HG03378 (cell line): ENCODE results near the gene HNRNPM.

ENCODE experiments used
- ATAC-seq: cut with Tn5 transposase; IDR thresholded peaks from one replicate; pipeline ENCODE4 v1.9.1; 2021; ENCODE audit warnings: mild to moderate bottlenecking, moderate library complexity; ENCODE audit not compliant: unreplicated experiment

Gene HNRNPM

DNA sequence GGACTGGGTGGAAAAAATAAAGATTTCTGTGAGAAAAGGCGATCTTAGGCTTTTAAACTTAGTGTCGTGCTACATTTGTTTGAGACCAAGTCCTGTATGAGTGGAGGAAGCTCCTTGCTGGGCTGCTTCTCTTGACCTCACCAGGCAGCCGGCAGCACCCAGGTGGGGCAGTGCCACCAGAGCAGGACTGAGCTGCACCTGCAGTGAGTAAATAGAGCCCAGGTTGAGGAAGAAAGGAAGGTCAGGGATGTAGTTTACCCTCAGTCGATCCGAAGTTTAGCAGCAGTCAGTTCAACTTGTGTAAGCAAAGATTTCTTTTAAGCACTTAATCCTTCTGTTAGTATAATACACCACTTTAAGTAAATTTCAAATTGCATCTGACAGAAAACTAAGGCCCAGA lies 13.6 kb downstream of the HNRNPM start:
- no peak for ATAC-seq

DNA sequence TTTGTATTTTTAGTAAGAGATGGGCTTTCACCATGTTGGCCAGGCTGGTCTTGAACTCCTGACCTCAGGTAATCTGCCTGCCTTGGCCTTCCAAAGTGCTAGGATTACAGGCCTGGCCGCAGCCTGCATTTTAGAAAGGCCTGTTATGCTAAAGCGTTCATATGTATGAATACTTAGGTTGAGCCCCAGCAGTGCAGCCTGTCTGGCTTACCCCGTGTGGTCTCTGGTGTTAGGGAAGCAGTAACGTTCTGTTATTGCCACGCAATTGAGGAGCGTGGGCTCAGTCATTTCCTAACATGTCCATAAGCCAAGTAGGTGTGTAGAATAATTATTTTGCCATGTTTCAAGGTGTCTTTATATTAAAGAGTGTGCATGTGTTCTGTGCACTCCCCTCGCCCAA lies 14.3 kb downstream of the HNRNPM start:
- no peak for ATAC-seq

DNA sequence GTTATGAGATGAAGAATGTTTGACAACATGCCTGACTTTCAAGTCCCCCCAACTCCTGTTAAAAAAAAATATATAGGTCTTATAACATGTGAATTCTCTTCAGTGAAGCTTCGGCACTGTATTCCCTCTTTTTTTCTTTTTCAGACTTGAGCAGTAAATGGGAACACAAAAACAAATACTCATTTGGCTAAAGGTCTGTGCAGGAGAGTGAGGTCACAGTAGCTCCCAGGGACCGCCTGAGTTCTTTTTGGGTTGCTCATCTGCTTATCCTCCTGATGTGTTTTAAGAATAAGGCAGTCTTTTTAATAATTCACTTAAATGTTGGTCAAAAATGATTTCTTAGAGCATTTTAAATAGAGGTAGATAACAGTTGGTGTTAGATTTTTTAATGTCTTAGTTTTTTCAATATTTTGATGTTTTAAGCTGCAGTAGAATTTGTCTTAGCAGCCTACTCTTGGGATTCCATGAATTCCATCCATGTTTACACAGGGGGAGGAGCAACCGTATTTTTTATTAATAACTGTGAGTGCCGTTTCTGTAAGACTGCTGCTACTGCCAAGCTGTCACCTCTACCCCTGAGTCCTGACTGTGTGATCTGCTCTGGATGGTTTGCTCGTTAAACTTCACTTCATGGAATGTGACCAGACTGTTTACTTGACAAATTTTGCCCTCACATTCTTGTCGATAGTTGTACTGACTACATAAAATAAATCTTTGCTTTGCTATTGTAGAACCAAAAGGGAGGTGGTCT lies 14.9 kb downstream of the HNRNPM start:
- no peak for ATAC-seq

DNA sequence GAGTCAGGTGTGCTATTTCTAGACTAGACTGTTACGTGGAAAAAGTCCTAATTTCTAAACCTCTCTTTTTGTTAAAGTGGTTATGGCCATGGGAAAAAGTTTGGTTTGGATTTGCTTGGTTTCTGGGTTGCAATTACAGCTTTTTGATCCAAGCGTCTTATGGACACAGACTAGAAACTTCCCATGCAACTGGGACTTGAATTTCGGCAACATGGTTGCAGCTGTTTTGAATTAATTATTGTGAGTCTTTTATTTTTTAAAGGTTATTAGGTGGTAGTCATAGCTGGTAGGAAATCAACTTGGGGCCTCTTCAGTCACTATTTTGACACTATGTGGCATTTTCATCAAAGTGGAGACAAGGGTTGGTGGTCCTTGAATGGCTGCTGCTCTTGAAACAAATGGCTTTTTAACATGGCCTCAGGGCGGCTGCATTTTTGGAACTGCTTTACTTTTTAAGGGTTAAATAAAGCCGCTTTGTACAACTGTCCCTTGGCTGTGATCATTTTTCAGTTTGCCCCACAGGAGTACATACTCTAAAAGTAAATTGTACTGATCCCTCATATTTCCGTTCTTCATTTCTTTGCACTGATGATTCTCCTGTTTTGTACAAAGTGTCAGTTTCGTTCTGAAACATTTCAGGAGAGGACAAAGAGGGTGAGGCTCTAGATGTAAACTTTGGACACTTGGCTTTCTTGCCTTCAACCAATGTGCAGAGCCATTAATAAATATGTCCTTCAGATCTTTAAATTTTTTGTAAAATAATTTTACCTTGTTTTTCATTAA lies 15.9 kb downstream of the HNRNPM start:
- no peak for ATAC-seq

DNA sequence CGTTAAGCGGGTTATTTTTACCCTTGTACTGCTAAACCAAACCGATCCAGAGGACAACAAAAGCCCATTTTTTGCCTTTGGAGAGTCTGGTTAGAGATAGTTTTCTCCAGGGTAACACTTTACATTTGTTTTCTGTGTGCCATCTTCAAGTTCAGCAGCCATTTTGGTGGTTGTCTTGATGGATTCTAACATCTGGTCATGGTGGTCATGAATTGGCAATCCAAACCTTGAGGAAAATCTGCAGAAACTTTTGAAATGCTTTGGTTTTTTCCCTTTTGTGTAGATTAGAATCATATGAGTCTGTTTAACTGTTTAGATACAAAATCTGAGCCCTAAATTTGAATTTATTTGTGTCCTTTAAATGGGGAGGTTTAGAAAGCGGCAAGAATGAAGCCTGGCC lies 16.6 kb downstream of the HNRNPM start:
- ATAC-seq: no peak

DNA sequence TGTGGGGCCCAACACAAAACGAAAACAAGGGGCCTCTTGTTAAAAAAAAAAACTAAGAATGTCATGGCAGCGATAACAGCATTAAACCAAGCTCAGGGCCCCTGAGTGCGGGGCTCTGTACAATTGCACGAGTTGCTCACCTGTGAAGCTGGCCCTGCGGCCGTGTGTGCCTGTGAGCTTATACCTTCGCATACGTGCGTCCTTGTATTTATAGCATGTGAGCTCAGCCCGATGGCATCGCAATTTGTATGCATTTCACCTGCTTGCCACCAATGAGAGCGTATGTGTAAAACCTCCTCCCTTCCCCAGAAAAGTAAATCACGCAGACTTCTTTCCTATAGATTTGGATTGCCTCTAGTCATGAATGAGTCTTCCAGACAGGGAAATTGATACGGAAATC lies 17.1 kb downstream of the HNRNPM start:
- no peak for ATAC-seq

DNA sequence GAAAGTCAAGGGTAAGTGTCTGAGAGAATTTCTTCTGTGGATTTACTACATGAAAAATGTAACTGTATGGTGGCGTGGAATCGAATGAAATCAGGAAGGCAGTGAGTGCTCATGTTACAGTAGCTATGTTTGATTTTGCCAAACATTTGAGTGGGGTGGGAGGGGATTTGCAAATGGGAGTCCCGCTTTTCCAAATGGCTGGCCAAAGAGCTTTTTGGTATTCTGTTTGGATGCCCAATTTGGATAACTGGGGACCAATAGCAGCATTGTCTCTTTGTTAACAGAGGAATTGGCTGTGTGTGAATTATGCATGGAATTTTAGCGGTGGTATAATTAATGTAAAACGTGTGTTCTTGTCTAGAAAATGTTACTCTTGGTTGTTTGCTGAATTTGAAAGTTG lies 17.8 kb downstream of the HNRNPM start:
- ATAC-seq: no peak

DNA sequence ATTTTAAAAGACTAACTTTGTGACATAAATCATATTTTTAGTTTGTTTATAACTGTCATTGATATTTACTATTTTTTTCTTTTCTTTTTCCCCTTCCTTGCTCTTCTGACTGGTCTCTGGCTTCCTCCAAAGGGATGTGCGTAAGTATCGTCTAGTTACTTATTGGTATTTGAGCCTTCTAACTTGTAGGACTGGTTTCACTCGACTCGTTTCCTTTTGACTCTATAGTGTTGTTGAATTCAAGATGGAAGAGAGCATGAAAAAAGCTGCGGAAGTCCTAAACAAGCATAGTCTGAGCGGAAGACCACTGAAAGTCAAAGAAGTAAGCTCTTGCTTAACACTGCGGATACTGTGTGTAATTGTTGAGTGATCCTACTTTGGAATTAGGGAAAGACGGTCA lies 18.6 kb downstream of the HNRNPM start:
- no peak for ATAC-seq

DNA sequence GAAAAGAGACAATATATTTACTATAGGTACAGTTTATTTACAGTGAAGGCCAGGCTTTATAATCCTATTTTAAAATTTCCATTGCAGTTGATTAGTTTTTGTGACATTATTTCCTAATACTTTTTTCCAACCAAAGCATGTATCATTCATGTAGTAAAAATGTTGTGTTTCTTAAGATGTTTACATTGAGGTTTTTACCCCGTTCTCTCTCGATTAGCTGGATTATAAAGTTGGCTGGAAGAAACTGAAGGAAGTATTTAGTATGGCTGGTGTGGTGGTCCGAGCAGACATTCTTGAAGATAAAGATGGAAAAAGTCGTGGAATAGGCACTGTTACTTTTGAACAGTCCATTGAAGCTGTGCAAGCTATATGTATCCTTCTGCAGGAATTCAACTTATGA lies 21.2 kb downstream of the HNRNPM start:
- ATAC-seq: no peak

DNA sequence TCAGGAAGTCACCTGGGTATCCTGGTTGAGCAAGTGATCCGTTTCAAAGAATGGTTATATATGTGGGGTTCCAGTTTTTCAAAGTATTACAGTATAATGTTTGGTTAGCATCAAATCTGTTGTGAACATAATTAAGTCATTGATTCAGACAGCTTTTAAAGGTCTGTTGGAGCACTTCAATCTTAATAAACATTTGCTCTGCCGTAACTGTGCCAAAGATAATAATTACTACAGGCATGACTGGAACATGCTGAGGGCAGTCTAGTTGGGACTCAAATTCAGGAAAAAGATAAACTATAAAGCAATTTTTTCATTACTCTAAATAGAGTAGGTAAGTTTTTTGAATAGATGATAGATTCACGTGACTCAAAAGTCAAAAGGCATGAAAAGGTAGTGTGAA lies 23.3 kb downstream of the HNRNPM start:
- no peak for ATAC-seq

DNA sequence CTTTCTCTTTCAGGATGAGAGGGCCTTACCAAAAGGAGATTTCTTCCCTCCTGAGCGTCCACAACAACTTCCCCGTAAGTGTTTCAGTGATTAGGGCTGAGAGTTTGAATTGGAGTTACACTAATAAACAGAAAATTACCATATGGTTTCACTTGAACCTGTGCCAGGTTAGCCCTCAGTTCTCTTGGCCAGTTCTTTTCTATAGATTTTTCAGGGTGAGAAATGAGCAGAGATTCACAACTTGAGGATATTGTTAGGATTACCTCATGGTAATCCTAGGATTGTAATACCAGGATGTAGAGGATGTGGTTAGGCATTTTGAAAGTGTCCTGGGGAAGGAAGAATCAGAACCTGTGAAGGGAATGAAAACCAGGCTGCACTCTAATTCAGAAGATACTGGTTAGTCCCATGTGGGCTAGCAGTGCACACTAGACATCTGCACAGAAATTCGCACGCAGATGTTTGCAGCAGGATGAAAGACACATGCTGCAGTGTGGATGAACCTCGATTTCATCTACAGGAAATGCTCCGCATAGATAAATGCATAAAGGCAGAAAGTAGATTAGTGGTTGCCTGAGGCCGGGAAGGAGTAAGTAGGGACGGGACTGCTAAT lies 24.1 kb downstream of the HNRNPM start:
- ATAC-seq: no peak

DNA sequence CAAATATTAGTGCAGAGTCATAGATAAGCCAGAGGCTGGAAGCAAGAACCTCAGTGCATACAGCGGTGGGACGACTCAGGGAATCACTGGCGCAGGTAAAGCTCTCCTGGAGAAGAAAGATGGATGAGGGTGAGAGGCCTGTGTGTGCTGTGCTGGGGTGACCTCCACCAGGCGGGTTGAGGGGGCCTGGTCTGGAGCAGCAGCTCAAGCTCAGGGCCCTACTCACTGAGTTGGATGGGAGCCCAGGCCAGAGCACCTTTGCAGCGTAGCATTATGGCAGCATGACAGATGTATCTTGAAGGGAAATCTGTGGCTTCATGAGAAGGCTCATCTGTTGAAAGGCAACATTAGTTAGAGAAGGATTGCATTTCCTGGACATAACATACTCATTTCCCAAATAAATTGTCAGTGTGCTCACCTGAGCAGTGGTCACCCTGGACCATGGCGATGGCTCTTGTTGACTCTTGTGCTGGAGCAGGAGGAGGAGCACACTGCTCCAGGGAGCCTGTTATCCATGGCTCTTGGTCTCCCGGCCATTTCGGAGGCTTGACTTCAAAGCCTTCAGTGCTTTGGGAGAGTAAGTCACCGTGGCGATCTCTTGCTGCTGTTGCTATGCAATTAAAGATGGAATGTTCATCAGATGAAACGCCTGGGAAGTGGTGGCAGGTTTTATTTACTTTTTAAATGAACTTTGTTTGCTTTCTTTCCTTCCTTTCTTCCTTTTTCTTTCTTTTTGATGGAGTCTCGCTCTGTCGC lies 25.0 kb downstream of the HNRNPM start:
- ATAC-seq: no peak

DNA sequence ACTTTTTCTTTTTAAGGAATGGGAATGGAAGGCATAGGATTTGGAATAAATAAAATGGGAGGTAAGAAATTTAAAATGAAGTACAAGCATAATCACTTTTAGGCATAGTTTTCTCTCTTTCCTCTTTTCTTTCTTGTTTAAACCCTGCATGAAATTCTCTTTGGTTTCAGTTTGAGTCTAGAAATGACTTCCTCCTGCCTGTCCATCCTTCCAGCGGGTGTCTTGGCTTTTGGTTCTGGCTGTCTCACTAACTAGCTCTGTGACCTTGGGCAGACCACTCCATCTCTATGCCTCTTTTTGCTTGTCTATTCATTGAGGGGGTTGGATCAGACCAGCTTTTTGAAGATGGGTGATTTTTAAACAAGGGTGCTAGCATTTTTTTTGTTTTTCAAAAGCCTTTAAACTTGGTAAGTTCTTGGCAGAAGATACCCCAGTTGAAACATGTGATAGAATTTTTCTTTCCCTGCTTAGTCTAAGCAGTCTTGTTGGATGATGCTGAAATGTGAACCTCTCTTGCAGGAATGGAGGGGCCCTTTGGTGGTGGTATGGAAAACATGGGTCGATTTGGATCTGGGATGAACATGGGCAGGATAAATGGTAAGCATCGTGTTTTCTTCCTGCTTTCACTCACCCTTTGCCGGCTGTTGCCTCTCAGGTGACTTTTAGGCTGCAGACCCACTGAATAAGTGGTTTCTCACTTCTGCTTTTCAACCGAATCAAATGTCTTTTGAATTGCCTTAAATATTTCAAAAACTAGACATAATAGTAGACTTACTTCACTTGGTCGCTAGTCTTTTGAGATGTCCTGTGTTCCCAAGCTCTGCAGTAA lies 29.1 kb downstream of the HNRNPM start:
- ATAC-seq: no peak

DNA sequence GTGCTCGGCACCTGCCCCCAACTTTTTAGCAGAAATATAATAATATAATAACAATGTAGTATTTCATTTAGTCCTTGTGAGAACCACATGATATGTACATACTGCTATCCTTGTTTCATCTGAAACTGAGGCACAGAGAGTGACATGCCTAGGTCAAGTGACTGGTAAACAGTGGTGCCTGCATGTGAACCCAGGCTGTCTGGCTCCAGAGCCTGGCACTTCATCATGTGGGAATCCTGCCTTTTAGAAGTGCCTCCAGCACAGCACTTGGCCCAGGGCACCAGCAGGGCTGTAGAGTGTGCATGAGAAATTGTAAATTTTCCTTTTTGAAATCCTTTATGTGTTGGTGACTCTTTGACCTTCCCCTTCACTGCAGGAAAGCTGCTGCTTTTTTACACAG lies 30.2 kb downstream of the HNRNPM start:
- ATAC-seq: no peak

DNA sequence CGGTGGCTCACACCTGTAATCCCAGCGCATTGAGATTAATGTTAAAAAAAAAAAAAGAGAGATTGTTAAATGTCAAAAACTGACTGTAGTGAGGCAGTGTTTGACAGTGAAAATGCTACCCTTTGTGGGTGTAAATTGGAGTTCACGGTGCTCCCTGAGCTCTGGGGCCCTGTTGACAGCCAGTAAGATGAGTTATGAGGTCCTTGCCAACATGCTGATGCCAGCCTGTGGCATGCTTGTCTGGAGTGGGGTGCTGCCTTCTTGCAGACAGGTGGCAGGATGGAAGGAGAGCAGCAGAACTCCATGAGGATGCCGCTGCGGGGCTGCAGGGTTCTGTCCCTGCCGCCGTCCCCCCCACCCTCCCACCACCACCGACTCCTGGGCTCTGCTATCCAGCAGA lies 31.7 kb downstream of the HNRNPM start:
- ATAC-seq: no peak

DNA sequence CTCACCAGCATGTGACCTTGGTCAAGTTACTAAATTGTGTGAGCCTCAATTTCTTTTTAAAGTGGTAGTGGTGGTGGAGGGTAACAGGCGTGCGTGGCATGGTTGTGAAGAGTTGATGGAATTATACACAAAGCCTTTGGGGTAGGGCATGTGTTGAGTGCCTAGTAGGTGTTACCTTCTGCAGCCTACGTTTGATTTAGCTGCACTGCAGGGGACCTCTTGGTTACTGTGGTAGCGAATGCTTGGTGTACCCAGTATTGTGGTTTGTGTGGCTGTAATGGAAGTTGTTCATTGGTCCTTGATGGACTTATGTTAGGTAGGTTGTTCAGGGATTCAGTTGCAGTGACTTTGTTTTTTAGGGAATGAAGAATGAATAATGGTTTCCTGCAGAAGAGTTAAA lies 33.1 kb downstream of the HNRNPM start:
- no peak for ATAC-seq

DNA sequence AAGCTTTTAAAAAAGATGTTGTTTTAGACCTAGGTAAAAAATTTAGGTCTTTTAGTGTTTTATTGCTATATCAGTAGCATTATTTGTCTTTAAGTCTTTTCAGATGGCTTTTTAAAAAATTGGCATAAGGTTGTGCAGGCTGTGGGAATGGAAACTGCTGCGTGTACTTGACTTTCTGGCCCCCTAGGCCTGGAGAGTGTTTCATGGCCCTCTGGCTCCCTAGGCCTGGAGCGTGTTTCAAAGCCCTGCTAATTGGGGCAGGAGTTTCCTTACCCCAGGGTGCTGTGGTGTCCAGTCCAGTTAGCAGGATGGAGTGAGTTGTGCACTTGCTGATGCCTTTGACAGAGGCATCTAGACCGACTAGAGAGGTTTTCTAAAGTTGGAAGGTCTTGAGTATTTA lies 33.8 kb downstream of the HNRNPM start:
- ATAC-seq: no peak

DNA sequence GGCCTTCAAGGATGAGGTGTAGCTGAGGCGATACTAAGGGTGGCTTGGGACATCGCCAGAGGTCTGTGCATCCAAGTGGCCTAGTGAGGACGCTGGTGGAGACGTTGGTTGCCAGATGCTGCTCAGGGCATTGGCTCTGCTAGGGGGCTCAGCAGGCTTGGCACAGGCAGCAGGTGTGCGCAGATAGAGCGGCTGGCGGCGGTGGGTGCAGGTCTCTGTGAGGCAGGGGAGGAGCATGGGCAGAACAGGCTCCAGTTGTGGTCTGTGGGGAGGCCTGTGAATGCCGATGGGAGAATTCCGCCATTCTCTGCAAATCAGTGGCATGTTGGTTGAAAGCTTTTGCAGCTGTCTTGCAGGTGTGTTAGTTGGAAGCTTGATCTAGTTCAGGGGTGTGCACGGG lies 36.4 kb downstream of the HNRNPM start:
- ATAC-seq: no peak

DNA sequence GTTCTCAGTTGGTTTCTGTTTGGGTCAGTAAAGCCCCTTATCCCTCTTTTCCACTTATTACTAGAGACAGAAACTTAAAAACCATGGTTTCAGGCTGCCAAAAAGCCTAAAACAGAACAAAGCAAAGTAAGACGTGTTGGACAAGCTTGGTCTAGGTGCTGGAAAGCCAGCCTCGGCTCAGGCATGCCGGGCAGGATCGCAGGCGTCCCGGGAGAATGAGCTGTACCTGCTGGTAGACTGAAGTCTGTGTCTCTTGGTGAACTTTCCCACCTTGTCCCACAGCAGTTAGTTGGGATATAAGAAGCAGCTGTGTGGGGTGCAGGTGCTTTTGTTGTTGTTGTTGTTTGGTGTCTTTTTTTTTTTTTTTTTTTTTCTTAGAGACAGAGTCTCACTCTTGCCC lies 36.8 kb downstream of the HNRNPM start:
- no peak for ATAC-seq

DNA sequence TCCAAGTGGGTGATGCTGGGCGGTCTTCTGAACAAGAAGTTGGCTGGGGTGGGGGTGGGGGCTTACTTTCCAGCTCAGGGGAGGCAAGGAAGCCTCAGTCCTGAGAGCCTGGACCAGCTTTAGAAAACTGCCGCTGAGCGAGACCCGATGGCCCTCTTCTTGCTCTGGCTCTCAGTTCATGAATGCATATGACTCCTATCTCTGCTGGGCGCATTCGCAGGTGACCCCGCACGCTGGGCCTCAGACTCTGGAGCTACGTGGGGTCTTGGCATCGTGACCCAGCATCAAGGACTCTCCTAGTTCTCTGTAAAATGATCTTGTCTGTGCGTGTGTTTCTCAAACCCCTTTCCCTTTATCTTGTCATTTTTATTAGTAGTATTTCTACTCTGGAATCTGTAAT lies 37.9 kb downstream of the HNRNPM start:
- ATAC-seq: no peak

DNA sequence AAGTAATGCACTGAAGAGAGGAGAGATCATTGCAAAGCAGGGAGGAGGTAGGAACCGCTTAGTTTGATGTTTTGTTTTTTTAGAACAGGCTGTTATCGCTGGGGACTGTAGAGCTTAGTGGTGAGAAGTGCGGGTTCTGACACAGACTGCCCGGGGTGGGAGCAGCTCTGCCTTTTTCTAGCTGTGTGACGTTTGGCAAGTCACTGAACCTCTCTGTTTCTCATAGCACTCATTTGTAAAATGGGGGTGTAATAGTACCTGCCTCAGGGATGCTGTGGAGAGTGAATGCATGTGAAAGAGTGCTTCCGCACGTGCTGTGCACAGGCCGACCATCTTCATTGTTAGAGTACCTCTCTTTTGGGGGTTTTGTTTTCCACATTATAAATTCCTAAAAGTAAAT lies 38.4 kb downstream of the HNRNPM start:
- ATAC-seq: no peak
